Inflammatory macrophage treated with lipopolysaccharide for 4 hours (primary cell): ENCODE results near the gene ADCY1.

ENCODE experiments used
- DNase-seq: peaks from one replicate; pipeline ENCODE4 v3.0.0-alpha.2; 2020

ADCY1 gene

GRCh38 chr7:45578022-45578421, 3.9 kb downstream of the ADCY1 start:
- no peak for DNase-seq

GRCh38 chr7:45578467-45578866, 4.3 kb downstream of the ADCY1 start:
- no peak for DNase-seq

- DNase-seq, result no peak
These were observed 5.2 kb downstream of the ADCY1 start for GRCh38 chr7:45579391-45579801.

- no peak for DNase-seq
These were observed 6.1 kb downstream of the ADCY1 start for GRCh38 chr7:45580053-45580872.

GRCh38 chr7:45581271-45581780, 7.2 kb downstream of the ADCY1 start:
- no peak for DNase-seq

- DNase-seq, result no peak
These were observed 8.1 kb downstream of the ADCY1 start for GRCh38 chr7:45582136-45582749.

- no peak for DNase-seq
These were observed 8.7 kb downstream of the ADCY1 start for GRCh38 chr7:45582868-45583277.

- DNase-seq, result no peak
These were observed 9.1 kb downstream of the ADCY1 start for GRCh38 chr7:45583296-45583695.

- no peak for DNase-seq
These were observed 10.4 kb downstream of the ADCY1 start for GRCh38 chr7:45584261-45585210.

GRCh38 chr7:45585628-45586027, 11.5 kb downstream of the ADCY1 start:
- DNase-seq, result no peak

GRCh38 chr7:45586542-45587520, 12.7 kb downstream of the ADCY1 start:
- DNase-seq, result no peak

GRCh38 chr7:45588466-45588865, 14.3 kb downstream of the ADCY1 start:
- no peak for DNase-seq

- DNase-seq, result no peak
These were observed 14.9 kb downstream of the ADCY1 start for GRCh38 chr7:45589061-45589460.

- no peak for DNase-seq
These were observed 15.9 kb downstream of the ADCY1 start for GRCh38 chr7:45589915-45590678.

- no peak for DNase-seq
These were observed 16.5 kb downstream of the ADCY1 start for GRCh38 chr7:45590679-45591057.

- no peak for DNase-seq
These were observed 17.1 kb downstream of the ADCY1 start for GRCh38 chr7:45591101-45591906.

- no peak for DNase-seq
These were observed 18.2 kb downstream of the ADCY1 start for GRCh38 chr7:45592230-45592991.

- no peak for DNase-seq
These were observed 19.0 kb downstream of the ADCY1 start for GRCh38 chr7:45593121-45593541.

- no peak for DNase-seq
These were observed 19.7 kb downstream of the ADCY1 start for GRCh38 chr7:45593877-45594276.
